Measurements from ENCODE around the gene ID3.

ID3 gene

GRCh38 chr1:23593042-23593521, 33.8 kb upstream of the ID3 start:
- DNase-seq (ENCODE audit: low spot score), result no peak
- in situ Hi-C loops (cut with MboI; ENCODE audit: low sequenced_read_pairs, unreplicated experiment), result no loop called here
- no peak for TF ChIP-seq CTCF (IDR thresholded peaks at IDR 0.05; ENCODE audit: borderline replicate concordance, control extremely low read depth, extremely low read depth, insufficient read depth, missing control alignments)

- in situ Hi-C loops (cut with MboI; ENCODE audit: low sequenced_read_pairs, unreplicated experiment), result no loop called here
- no peak for DNase-seq (ENCODE audit: low spot score)
- no peak for TF ChIP-seq CTCF (IDR thresholded peaks at IDR 0.05; ENCODE audit: borderline replicate concordance, control extremely low read depth, extremely low read depth, insufficient read depth, missing control alignments)
These were observed 33.0 kb upstream of the ID3 start for GRCh38 chr1:23592209-23592892.

- DNase-seq (ENCODE audit: low spot score), result peak; percentile 81
- TF ChIP-seq CTCF (IDR thresholded peaks at IDR 0.05; ENCODE audit: borderline replicate concordance, control extremely low read depth, extremely low read depth, insufficient read depth, missing control alignments), result no peak
- in situ Hi-C loops (cut with MboI; ENCODE audit: low sequenced_read_pairs, unreplicated experiment), result no loop called here
These were observed 32.3 kb upstream of the ID3 start for GRCh38 chr1:23591460-23592208.

GRCh38 chr1:23590058-23590783, 30.9 kb upstream of the ID3 start:
- in situ Hi-C loops (cut with MboI; ENCODE audit: low sequenced_read_pairs, unreplicated experiment), result no loop called here
- peak; percentile 75 for DNase-seq (ENCODE audit: low spot score)
- no peak for TF ChIP-seq CTCF (IDR thresholded peaks at IDR 0.05; ENCODE audit: borderline replicate concordance, control extremely low read depth, extremely low read depth, insufficient read depth, missing control alignments)

GRCh38 chr1:23589585-23589986, 30.3 kb upstream of the ID3 start:
- no peak for DNase-seq (ENCODE audit: low spot score)
- in situ Hi-C loops (cut with MboI; ENCODE audit: low sequenced_read_pairs, unreplicated experiment), result no loop called here
- TF ChIP-seq CTCF (IDR thresholded peaks at IDR 0.05; ENCODE audit: borderline replicate concordance, control extremely low read depth, extremely low read depth, insufficient read depth, missing control alignments), result no peak

- TF ChIP-seq CTCF (IDR thresholded peaks at IDR 0.05; ENCODE audit: borderline replicate concordance, control extremely low read depth, extremely low read depth, insufficient read depth, missing control alignments), result no peak
- in situ Hi-C loops (cut with MboI; ENCODE audit: low sequenced_read_pairs, unreplicated experiment), result no loop called here
- no peak for DNase-seq (ENCODE audit: low spot score)
These were observed 29.6 kb upstream of the ID3 start for GRCh38 chr1:23588749-23589548.
